ENCODE measurements around the gene CISTR. TPM values are rescaled to one million over a fixed set of nuclear protein-coding genes. Genes with fewer than 3 reads are reported as not detected.

The CISTR gene
- total RNA-seq, 1 experiment from 2014 or later = not detected

- H3K27ac ChIP-seq (ENCODE audit: insufficient read length, low read depth, low read length) = no peak overlapping the region
- no peak overlapping the region for H2AK5ac ChIP-seq (ENCODE audit: insufficient read length, low read length)
- no peaks in the 10 kb centered on the region for H4K20me1 ChIP-seq (ENCODE audit: control insufficient read depth, insufficient read depth, insufficient read length)
- no peak overlapping the region for H3K4me2 ChIP-seq (ENCODE audit: insufficient read depth, insufficient read length, low read length)
- no peaks in the 10 kb centered on the region for H3K9me3 Mint-ChIP-seq
- H3K23me2 ChIP-seq (ENCODE audit: insufficient read length, low read depth, low read length, poor library complexity, severe bottlenecking) = no peaks in the 10 kb centered on the region
- no peak for TF ChIP-seq CTCF (conservative IDR thresholded peaks at IDR 0.05)
- no peaks in the 10 kb centered on the region for H3K79me2 ChIP-seq (ENCODE audit: insufficient read depth, low read length)
- no peak overlapping the region for H3K23ac ChIP-seq (ENCODE audit: insufficient read length, low read depth, low read length)
- peaks cover 3 to 8% of the 10 kb centered on the region in 2 experiments for H3K4me1 Mint-ChIP-seq
- H2BK120ac ChIP-seq (ENCODE audit: low read depth, low read length, poor library complexity, severe bottlenecking) = no peak overlapping the region
- H3K9ac ChIP-seq (ENCODE audit: extremely low read depth, insufficient read length, low read length) = no peak overlapping the region
- peaks cover 2% of the 10 kb centered on the region; the same call in 1 of the 2 replicates for H3K27me3 ChIP-seq (ENCODE audit: insufficient read depth, low read length)
- H3K79me1 ChIP-seq (ENCODE audit: insufficient read depth, low read depth, low read length, poor library complexity, severe bottlenecking) = no peaks in the 10 kb centered on the region
- H2AFZ ChIP-seq (ENCODE audit: low read length) = no peak overlapping the region
- no peak overlapping the region for H2BK15ac ChIP-seq (ENCODE audit: low read depth, low read length)
- no peak overlapping the region for H3K18ac ChIP-seq (ENCODE audit: insufficient read length, low read depth, low read length)
- no peak overlapping the region for H3K4ac ChIP-seq (ENCODE audit: low read depth, low read length)
- H2BK20ac ChIP-seq (ENCODE audit: low read depth, low read length, poor library complexity, severe bottlenecking) = no peak overlapping the region
- H4K8ac ChIP-seq (replicated peaks; ENCODE audit: insufficient read length, low read depth, low read length) = no peak overlapping the region
- H2BK12ac ChIP-seq (ENCODE audit: insufficient read length, low read depth, low read length) = no peak overlapping the region
- H3K56ac ChIP-seq (ENCODE audit: insufficient read length, low read depth, low read length) = no peak overlapping the region
- no peak for DNase-seq
- H3K4me3 Mint-ChIP-seq = no peak overlapping the region
- no peaks in the 10 kb centered on the region for H3K36me3 Mint-ChIP-seq (ENCODE audit: insufficient read depth in 1 of 3, low read depth in 3 of 3)
- no peak overlapping the region for H2BK5ac ChIP-seq (ENCODE audit: insufficient read length, low read length)
- no peaks in the 10 kb centered on the region for H3K4me1 ChIP-seq (ENCODE audit: insufficient read depth, low read length)
- no peaks in the 10 kb centered on the region for H3K9me3 ChIP-seq (ENCODE audit: control insufficient read depth, low read depth, low read length)
- H4K5ac ChIP-seq (ENCODE audit: insufficient read length, low read depth, low read length) = no peak overlapping the region
- H3K27ac Mint-ChIP-seq = no peak overlapping the region
- H3K14ac ChIP-seq (ENCODE audit: insufficient read depth, low read length) = no peak overlapping the region
- H4K91ac ChIP-seq (ENCODE audit: insufficient read length, low read depth, low read length) = no peak overlapping the region
- WGBS (ENCODE audit: extremely low coverage, insufficient read length, low lambda C conversion rate) = no CpG with 5 or more reads among the region's 4 CpGs
- H3K27me3 Mint-ChIP-seq (ENCODE audit: low read depth) = peaks cover 82% of the 10 kb centered on the region
- no peak overlapping the region for H3T11ph ChIP-seq (ENCODE audit: low read length)
These were observed 48.0 kb downstream of the CISTR start for GRCh38 chr12:53703756-53704155.
